Peyer's patch (tissue), 4 donors: Measurements from ENCODE around the gene CYBA.

ENCODE experiments used
- CTCF ChIP-seq, 6 experiments: fragments of 450-650 bp in 4 of 6; fragments of 200-600 bp in 2 of 6; sonication (generic) in 1 of 6; IDR thresholded peaks; one replicate each; pipeline ENCODE4 v1.5.1; 2017 to 2019; ENCODE audit warnings: antibody characterized with exemption in 6 of 6, mild to moderate bottlenecking in 3 of 6, moderate library complexity in 1 of 6
- POLR2A ChIP-seq, 2 donors: fragments of 450-650 bp; IDR thresholded peaks; one replicate each; pipeline ENCODE4 v1.5.1; 2017; ENCODE audit warnings: antibody characterized with exemption in 2 of 2, mild to moderate bottlenecking in 2 of 2, moderate library complexity in 2 of 2

GRCh38 chr16:88677721-88678120, 26.9 kb upstream of the CYBA start:
- TF ChIP-seq CTCF (IDR thresholded peaks at IDR 0.05) (no peak), POLR2A (IDR thresholded peaks at IDR 0.05) (no peak)
